ENCODE measurements around the gene NUP210.
A peak's percentile ranks its signal among the peaks of the same experiment; 100 is the strongest.
"Not testable (repeated sequence)": the region's sequence is repeated elsewhere in the genome, so short reads cannot be mapped to it uniquely, and the experiment has no call there.

NUP210 gene

DNA sequence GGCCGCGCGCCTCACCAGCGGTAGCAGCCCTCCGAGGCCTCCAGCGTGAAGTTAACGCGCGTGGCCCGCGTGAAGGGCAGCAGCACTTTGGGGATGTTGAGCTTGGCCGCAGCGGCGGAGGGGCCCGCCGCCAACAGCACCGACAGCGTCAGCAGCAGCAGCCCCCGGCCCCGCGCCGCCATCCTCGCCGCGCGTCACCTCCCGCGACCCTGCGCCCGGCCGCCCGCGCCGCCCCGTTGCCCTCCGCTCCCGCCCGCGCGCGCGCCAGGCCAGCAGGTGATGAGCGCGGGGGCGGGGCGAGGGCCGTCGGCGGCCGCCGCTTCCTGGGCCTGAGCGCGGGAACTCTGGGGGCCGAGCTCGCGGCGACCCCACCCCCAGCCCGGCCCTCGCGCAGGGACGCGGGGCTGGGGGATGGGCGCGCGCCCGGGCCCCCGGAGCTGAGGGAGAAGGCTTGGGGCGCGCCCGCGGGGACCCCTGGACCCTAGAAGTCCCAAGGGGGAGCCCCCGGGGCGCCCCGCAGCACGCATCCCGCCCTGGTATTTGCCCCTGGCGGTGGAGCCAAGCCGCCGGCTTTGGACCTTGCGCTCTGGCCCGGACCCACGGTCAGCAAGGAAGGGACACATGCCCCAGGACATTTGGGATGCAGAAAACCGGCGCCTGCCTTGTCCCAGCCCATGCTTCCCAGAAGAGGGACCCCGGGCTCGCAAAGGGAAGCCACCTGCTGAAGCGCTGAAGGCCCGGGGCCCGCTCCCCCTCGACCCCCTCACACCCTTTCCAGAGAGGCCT is at the start of gene NUP210:
Gene NUP210 (minus strand): TSS at position 278 of the 786 bp plus-strand sequence. CDS start 96 bp downstream, at position 182.
- peak in 1 of 2 donors; percentile 54 for DNase-seq (ENCODE audit: low read depth in 1 of 2, low spot score in 1 of 2)

- no peak for DNase-seq (ENCODE audit: low read depth in 1 of 2, low spot score in 1 of 2)
These were observed 46.7 kb upstream of the NUP210 start for GRCh38 chr3:13466781-13467180.

DNA sequence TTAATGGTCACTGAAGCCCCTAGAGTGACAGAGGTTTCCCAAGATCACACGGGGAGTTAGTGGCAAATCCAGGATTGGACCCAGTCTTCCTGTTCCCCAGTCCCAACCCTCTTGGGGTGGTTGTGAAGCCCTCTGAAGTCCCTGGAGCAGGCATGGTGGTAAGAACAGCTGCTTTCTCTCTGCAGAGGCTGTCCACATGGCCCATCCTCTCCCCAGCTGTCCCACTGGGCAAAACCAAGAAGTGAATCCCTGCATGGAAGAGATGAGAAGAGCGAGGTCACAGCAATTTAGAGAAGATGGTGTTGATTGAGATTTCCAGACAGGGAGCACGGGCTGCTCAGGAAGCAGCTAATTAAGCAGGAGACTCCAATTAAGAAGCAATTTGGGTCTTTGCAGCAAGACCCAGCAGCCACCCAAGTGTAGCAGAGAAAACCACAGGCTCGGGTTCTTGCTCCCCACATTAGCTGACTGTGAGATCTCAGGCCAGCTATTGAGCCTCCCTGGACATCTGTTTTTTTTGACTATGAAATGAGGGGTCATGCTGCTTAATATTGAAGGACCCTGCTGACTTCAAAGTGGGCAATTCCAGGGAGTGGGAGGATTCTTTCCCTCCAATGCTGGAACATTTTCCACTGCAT is 45.2 kb upstream of the NUP210 start:
- DNase-seq (ENCODE audit: low read depth in 1 of 2, low spot score in 1 of 2), result no peak

DNA sequence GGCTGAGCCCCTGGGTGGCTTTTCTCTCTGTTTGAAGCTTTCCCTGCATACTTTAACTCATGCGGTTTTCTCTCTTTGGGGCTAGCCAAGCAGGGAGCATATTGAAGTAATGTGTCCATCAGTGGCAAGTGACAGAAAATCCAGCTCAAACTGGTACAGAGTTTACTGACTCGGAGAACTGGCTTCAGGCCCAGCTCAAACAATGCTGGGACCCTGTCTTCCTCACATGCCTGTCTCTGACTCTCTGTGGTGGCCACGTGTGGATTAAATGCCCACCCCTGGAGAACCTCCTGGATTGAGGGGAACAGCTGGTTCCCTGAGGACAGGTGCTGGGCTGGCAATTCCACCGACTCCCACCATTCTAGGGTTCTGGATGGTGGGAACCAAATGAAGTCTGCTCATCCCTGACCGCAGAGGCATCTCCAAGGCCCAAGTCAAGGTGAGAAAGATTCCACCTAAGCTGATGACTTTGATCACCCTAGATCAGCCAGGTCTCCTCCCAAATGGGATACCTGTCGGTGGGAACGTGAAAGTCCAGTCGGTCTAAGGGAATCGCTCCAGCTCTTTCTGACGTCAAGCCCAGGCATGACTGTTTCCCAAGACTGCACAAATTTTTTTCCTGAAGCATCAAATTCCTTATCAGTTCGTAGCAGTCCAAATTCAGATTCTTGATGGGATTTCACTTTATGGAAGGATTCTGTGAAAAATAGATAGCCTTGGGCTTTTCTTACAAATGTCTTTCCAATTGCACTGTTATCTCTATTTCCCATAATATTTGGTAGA is 43.7 kb upstream of the NUP210 start:
- DNase-seq (ENCODE audit: low read depth in 1 of 2, low spot score in 1 of 2), result no peak

- no peak for DNase-seq (ENCODE audit: low read depth in 1 of 2, low spot score in 1 of 2)
These were observed 42.7 kb upstream of the NUP210 start for GRCh38 chr3:13462822-13463221.

DNA sequence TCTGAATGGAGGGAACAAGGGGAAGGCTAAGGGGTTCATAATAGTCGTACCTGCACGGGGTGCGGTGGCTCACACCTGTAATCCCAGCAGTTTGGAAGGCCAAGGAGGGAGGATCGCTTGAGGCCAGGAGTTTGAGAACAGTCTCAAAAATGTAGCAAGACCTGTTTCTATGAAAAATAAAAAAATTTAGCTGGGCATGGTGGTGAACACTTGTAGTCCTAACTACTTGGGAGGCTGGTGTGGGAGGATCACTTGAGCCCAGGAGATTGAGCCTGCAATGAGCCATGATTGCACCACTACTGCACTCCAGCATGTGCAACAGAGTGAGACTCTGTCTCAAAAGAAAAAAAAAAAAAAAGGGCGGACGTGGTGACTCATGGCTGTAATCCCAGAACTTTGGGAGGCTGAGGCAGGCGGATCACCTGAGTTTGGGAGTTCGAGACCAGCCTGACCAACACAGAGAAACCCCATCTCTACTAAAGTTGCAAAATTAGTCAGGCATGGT is 42.1 kb upstream of the NUP210 start:
- DNase-seq (ENCODE audit: low read depth in 1 of 2, low spot score in 1 of 2), result no peak

GRCh38 chr3:13461169-13462124 is 41.3 kb upstream of the NUP210 start:
- DNase-seq (ENCODE audit: low read depth in 1 of 2, low spot score in 1 of 2), result peak; percentile 44 to 54

GRCh38 chr3:13460341-13460736 is 40.2 kb upstream of the NUP210 start:
- DNase-seq (ENCODE audit: low read depth in 1 of 2, low spot score in 1 of 2), result no peak

DNA sequence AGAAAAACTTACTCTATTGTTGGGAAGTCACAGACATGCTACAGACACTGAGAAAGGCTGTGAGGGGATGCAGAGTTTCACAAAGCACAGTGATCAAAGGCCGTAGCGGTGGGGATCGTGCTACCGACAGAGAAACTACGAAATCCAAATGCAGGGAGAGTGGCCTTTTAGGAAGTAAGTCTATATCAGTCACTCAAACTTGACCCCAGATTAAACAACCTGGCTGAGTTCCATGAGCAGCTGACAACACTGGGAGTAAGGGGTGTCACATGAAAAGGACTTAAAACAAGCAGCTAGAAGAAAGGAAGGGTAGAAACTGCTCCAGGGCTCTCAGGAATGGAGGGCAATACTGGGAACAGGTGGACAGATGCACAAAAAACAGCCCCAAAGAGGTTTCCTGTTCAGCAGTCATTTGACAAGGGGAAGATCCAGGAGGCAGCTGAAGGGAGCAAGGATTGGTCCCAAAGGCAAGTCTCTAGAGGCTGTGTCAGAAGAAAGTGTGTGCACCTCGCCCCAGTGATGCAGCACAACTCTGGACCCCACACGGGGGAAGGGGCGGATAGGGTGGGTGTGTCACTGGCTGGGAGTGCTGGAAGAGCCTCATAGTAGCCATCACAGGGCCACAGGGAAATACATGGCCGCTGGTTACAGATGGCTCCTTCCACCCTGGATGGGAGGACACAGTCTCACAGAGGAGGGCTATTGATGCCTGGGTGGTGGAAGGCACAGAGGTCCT is 39.7 kb upstream of the NUP210 start:
- DNase-seq (ENCODE audit: low read depth in 1 of 2, low spot score in 1 of 2), result no peak

DNA sequence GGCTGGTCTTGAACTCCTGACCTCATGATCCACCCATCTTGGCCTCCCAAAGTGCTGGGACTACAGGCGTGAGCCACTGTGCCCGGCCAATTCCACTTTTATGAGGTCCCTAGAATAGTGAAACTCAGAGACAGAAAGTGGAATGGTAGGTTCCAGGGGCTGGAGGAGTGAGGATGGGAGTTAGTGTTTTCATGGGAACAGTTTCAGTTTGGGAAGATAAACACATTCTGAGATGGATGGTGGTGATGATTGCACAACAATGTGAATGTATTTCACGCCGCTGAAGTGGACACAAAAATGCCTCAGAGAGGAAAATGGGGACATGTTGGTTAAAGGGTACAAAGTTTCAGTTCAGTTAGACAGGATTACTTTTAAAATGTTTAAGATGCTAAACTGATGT is 37.5 kb upstream of the NUP210 start:
- no peak for DNase-seq (ENCODE audit: low read depth in 1 of 2, low spot score in 1 of 2)

DNA sequence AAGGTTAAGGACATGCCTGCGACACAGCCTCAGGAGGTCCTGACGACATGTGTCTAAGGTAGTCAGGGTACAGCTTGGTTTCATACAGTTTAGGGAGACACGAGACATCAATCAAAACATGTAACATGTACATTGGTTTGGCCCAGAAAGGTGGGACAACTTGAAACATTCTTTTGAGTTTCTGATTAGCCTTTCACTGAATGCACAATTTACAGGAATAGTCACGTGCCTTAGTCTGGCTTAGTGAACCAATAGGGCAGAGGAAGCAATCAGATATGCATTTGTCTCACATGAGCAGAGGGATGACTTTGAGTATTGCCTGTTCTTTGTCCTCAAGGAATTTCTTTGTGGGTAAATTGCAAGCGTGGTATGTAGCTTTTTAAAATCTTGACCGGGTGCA is 35.5 kb upstream of the NUP210 start:
- DNase-seq (ENCODE audit: low read depth in 1 of 2, low spot score in 1 of 2), result no peak

GRCh38 chr3:13452490-13453335 is 32.6 kb upstream of the NUP210 start:
- DNase-seq (ENCODE audit: low read depth in 1 of 2, low spot score in 1 of 2), result peak in 1 of 2 donors; percentile 47

GRCh38 chr3:13451301-13451673 is 31.2 kb upstream of the NUP210 start:
- peak in 1 of 2 donors; percentile 28 for DNase-seq (ENCODE audit: low read depth in 1 of 2, low spot score in 1 of 2)

DNA sequence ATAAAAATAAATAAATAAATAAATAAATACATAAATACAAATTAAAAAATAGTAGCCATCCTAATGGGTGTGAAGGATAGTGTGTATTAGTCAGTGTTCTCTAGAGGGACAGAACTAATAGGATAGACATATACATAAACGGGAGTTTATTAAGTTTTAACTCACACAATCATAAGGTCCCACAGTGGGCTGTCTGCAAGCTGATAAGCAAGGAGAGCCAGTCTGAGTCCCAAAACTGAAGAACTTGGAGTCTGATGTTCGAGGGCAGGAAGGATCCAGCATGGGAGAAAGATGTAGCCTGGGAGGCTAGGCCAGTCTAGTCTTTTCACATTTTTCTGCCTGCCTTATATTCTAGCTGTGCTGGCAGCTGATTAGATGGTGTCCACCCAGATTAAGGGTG is 22.8 kb upstream of the NUP210 start:
- DNase-seq (ENCODE audit: low read depth in 1 of 2, low spot score in 1 of 2), result not testable (repeated sequence)

- no peak for DNase-seq (ENCODE audit: low read depth in 1 of 2, low spot score in 1 of 2)
These were observed 20.2 kb upstream of the NUP210 start for GRCh38 chr3:13440204-13440817.

GRCh38 chr3:13436213-13436612 is 16.1 kb upstream of the NUP210 start:
- not testable (repeated sequence) for DNase-seq (ENCODE audit: low read depth in 1 of 2, low spot score in 1 of 2)

GRCh38 chr3:13433912-13434311 is 13.8 kb upstream of the NUP210 start:
- DNase-seq (ENCODE audit: low read depth in 1 of 2, low spot score in 1 of 2), result no peak

- DNase-seq (ENCODE audit: low read depth in 1 of 2, low spot score in 1 of 2), result no peak
These were observed 12.0 kb upstream of the NUP210 start for GRCh38 chr3:13432093-13432492.

All from activated CD4-positive, alpha-beta T cell treated with anti-CD3 and anti-CD28 coated beads, Interleukin-2, amount 50 U/mL, for 24 hours (primary cell).